ENCODE data around the gene ANXA8.
"Not testable (repeated sequence)": the region's sequence is repeated elsewhere in the genome, so short reads cannot be mapped to it uniquely, and the experiment has no call there.

- not testable (repeated sequence) for TF ChIP-seq POLR2A (IDR thresholded peaks at IDR 0.05; ENCODE audit: low read length); GATA1 (IDR thresholded peaks at IDR 0.05; ENCODE audit: low read depth, low read length)
These were observed 18.5 kb downstream of the ANXA8 start for GRCh38 chr10:47465216-47465917.
